ENCODE measurements around the gene CWF19L1. TPM values are rescaled to one million over a fixed set of nuclear protein-coding genes. Genes with fewer than 3 reads are reported as not detected.
A peak's percentile ranks its signal among the peaks of the same experiment; 100 is the strongest.

The CWF19L1 gene
- total RNA-seq, 1 donor from 2014 or later = 32.9 TPM

Small RNAs within 50 kb of the gene (small RNA-seq; reads per million reads assigned to genes)
- gene RNU6-422P = not detected
- 55.7 reads per million, percentile 95 among the genes with 10 or more reads in this experiment for gene SNORA12

Other genes with a start within 250 kb of the CWF19L1 start
- not detected for gene CPN1, start 185.8 kb downstream of the CWF19L1 start, total RNA-seq
- 9.8 TPM for gene ERLIN1, start 81.6 kb downstream of the CWF19L1 start, total RNA-seq
- 25.9 TPM for gene CHUK, start 38.0 kb downstream of the CWF19L1 start, total RNA-seq
- 44.0 TPM for gene BLOC1S2, start 19.0 kb upstream of the CWF19L1 start, total RNA-seq
- 0.62 TPM for gene PKD2L1, start 62.6 kb upstream of the CWF19L1 start, total RNA-seq
- 123 TPM for gene SCD, start 79.6 kb upstream of the CWF19L1 start, total RNA-seq
- not detected for gene WNT8B, start 195.4 kb upstream of the CWF19L1 start, total RNA-seq

Data from occipital lobe (tissue), 2 donors.